Stimulated activated effector memory CD8-positive, alpha-beta T cell treated with anti-CD3 and anti-CD28 coated beads, Interleukin-12 subunit alpha, Interleukin-12 subunit beta, amount 100 ng/mL, for 72 hours (primary cell): ENCODE results near the gene SLC29A3.

ENCODE experiments used
- ATAC-seq: fragments of 150-1000 bp; cut with Tn5 transposase; 2 replicates; pipeline ENCODE4 v1.10.0; 2021
- DNase-seq, 2 donors: peaks; one replicate each; pipeline ENCODE4 v3.0.0; 2021 to 2022; ENCODE audit warnings: low spot score in 2 of 2
- H3K27ac Mint-ChIP-seq: one replicate; pipeline ENCODE4 v1.8.0; 2022; ENCODE audit warnings: mild to moderate bottlenecking, mixed read lengths
- H3K36me3 Mint-ChIP-seq: one replicate; pipeline ENCODE4 v1.8.0; 2022; ENCODE audit warnings: mild to moderate bottlenecking, mixed read lengths
- H3K4me1 Mint-ChIP-seq: one replicate; pipeline ENCODE4 v1.8.0; 2022; ENCODE audit warnings: mixed read lengths
- H3K4me3 Mint-ChIP-seq: one replicate; pipeline ENCODE4 v1.8.0; 2022; ENCODE audit warnings: mild to moderate bottlenecking, mixed read lengths
- H3K9me3 Mint-ChIP-seq: one replicate; pipeline ENCODE4 v1.8.0; 2022; ENCODE audit warnings: mixed read lengths

SLC29A3 gene

DNA sequence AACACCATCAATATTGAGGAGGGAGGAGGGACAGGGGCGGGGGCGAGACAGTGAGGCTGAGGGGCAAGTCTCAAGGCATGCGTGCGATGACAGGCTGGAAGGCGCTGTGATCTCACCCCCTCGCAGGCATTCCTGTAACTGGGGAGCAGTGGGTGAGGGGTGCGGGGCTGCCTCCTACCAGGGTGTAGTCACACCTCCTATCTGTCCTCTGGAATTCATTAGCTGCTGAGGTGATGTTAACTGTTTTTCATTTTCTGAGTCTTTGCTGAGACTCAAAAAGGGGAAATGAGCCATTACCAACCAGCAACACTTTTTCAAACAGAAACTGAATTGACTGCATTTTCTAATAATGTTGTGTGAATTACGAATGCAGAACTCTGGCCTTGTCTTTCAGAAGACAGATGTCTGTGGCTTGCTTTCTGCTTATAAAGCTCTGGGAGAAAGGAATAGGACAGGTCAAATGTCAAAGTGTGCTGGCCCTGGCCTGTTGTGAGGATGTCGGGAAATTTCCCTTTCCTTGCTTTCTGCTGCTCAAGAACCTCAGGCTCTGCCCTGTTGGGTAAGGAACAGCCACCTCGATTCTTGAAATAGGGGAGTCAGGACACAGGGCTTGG lies 53.9 kb downstream of the SLC29A3 start:
- DNase-seq (no peak), ATAC-seq (no peak)
- Mint-ChIP-seq H3K4me1 (peaks cover 6% of the 10 kb centered on the region), H3K4me3 (no peak overlapping the region), H3K36me3 (no peaks in the 10 kb centered on the region), H3K27ac (no peak overlapping the region), H3K9me3 (no peaks in the 10 kb centered on the region)

DNA sequence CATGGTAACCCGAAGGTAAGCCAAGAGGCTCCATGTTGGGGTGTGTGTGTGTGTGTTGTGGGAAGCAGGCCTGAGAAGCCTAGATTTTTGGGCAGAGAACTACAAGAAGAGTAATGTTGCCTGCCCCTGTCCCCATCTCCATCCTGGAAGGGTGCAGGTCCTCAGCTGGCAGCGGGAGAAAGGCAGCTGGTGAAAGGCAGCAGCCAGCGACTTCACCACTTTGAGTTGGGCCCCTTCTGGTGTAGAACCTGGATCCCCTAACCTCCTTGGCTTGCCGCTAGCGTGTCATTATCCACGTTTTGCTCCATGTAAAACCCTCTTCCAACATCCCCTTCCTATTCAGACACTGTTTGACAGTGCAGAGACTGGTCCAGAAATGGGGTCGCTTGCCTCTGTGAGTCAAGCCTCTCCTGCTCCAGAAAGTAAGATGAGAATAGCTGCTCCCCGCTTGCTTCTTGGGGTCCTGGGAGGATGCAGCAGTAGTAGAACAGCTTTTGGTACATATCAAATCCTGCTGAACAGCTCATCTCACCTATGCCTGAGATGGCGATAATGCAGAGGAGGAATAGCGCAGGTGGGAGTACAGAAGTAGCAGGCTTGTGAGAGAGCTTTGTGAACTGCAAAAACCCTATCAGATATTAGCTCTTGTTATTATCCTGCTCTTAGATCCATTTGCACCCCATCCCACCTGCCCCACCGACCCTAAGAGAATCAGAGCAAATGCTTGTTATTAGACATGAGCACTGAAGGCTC lies 55.6 kb downstream of the SLC29A3 start:
- Mint-ChIP-seq H3K4me3 (no peak overlapping the region), H3K36me3 (no peaks in the 10 kb centered on the region), H3K4me1 (peaks cover 6% of the 10 kb centered on the region), H3K9me3 (no peaks in the 10 kb centered on the region), H3K27ac (no peak overlapping the region)
- no peak for DNase-seq
- no peak for ATAC-seq

DNA sequence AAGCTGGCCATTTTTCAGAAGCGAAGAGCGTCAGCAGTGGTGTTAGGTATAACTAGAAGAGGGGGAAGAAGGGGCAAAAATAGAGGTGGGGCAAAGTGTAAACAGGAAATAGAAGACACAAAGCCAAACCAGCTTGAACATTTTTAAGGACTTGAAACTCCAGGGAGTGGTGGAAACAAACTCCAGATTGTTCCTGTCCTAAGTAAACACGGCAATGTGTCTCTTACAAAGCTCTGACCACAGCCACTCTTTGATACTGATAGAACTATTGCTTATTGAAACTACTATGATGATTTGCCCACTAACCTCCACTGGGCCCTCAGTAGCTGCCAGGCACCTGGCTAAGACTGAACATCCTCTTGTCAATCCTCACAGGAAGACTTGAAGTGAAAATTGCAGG lies 56.9 kb downstream of the SLC29A3 start:
- DNase-seq (no peak), ATAC-seq (no peak)
- no peaks in the 10 kb centered on the region for H3K36me3 Mint-ChIP-seq
- H3K9me3 Mint-ChIP-seq = no peaks in the 10 kb centered on the region
- H3K27ac Mint-ChIP-seq = no peak overlapping the region
- H3K4me3 Mint-ChIP-seq = no peak overlapping the region
- H3K4me1 Mint-ChIP-seq = peaks cover 6% of the 10 kb centered on the region

DNA sequence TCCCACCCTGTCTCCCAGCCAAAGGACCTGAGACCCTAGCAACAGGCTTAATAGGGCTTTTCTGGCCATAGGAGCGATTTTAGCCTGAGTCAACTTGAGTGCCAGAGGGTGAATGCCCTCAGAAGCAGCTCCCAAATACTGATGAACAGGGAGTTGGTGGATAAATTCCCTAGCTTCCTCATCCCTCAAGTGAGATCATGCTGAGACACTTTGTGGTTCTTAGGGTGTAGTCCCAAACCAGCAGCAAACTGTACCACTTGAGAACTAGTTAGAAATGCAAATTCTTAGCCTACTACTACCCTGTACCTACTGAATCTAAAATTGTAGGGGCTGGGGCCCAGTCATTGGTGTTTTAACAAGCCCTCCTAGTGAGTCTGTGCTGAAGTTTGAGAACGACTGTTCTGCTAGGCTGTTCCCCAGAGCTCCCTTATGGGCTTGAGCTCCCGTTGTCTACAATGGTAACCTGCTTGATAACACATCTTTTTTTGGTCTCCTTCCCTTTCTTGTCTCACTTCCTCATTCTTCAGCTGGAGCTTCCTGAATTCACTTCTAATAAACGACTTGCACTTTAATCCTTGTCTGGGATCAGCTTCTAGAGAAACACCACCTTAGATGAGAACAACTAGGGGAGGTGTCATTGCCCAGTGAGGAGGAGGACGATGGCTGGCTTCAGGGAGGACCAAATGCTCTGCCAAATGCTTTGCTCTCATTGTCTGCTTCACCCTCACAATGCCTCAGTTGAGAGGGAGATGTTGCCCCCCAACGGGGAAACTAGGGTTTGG lies 59.5 kb downstream of the SLC29A3 start:
- Mint-ChIP-seq H3K4me1 (peaks cover 6% of the 10 kb centered on the region), H3K9me3 (no peaks in the 10 kb centered on the region), H3K36me3 (no peaks in the 10 kb centered on the region), H3K4me3 (no peak overlapping the region), H3K27ac (no peak overlapping the region)
- DNase-seq = no peak
- ATAC-seq = no peak

DNA sequence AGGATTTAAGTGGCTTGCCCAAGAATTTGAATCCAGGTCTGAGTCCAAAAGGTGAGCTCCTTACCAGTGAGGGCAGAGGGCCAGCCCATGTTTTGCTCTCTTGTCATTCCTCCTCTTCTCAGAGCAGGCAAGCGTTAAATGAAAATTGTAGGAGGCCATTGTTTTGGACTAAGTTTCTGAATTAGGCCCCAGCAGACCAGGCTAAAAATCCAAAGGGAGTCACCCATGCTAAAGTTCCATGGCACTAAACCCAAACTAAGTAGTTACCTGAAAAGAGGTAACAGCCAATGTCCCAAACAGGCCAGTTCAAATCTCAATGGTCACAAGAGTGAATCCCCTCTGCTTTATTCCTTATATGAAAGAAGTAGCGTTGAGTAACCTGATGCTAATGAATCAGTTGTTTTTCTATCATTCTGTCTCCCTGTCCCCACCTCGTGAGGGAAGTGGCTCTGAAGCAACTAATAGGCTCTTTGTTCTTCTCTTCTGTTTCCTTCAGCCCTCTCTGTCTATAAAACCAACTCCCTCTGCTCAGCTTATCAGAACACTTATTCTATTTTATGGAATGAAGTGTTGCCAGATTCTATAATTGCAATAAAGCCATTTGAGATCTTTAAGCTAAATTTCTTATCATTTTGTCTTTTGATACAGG lies 60.2 kb downstream of the SLC29A3 start:
- Mint-ChIP-seq H3K9me3 (no peaks in the 10 kb centered on the region), H3K36me3 (no peaks in the 10 kb centered on the region), H3K27ac (no peak overlapping the region), H3K4me3 (no peak overlapping the region), H3K4me1 (peaks cover 6% of the 10 kb centered on the region)
- DNase-seq (no peak), ATAC-seq (no peak)

DNA sequence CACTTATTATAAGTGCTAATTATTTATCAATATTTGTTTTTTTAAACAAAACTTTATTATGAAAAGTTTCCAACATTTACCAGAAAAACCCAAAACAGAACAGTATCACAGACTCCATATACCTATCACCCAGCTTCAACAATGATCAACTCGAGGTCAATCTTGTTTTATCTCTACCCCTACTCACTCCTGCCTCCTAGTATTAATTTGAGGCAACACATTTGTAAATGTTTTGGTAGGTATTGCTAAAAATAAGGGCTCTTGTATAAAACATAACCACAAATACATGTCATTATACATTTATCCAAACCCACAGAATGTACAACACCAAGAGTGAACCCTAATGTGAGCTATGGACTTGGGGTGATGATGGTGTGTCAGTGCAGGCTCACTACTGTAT lies 61.8 kb downstream of the SLC29A3 start:
- H3K27ac Mint-ChIP-seq = no peak overlapping the region
- ATAC-seq (no peak), DNase-seq (no peak)
- peaks cover 6% of the 10 kb centered on the region for H3K4me1 Mint-ChIP-seq
- H3K4me3 Mint-ChIP-seq = no peak overlapping the region
- no peaks in the 10 kb centered on the region for H3K36me3 Mint-ChIP-seq
- H3K9me3 Mint-ChIP-seq = no peaks in the 10 kb centered on the region

DNA sequence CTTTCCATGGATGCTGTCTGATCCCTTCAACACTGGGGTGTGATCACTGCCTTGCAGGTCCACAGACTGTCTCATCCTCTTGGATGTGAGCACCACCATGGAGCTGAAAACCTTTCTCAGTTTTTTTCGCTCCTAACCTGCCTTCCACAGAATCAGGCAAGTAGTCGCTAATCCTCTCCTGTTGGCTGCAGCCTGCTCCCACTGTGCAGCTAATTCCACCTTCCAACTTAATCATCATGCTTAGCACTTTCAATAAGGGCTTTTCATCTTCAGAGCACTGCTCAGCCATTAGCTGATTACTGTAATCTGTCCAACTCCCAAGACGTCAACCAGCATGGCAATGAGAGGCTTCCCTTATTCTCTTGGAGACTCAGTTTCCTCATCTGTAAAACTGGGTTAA lies 62.6 kb downstream of the SLC29A3 start:
- H3K4me1 Mint-ChIP-seq = peaks cover 6% of the 10 kb centered on the region
- no peak overlapping the region for H3K27ac Mint-ChIP-seq
- DNase-seq (no peak), ATAC-seq (no peak)
- H3K9me3 Mint-ChIP-seq = no peaks in the 10 kb centered on the region
- no peaks in the 10 kb centered on the region for H3K36me3 Mint-ChIP-seq
- no peak overlapping the region for H3K4me3 Mint-ChIP-seq

DNA sequence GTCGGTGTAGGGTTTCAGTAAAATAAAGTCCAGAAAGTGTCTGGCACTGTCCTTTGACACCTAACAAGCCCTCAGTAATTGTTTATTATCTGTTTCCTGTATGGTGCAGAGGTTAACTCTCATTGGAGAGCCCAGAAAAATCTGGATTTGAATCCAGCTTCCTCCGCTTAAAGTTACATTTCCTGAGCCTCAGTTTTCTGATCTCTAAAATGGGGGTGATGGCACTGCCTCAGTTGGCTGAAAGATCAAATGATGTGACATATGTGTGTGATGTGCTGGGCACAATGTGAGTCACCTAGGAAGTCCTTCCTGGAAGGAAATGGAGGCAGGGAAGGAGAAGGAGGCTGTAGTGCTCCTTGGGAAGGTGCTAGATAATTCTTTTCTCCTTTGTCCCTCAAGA lies 63.0 kb downstream of the SLC29A3 start:
- Mint-ChIP-seq H3K27ac (no peak overlapping the region), H3K4me3 (no peak overlapping the region), H3K36me3 (no peaks in the 10 kb centered on the region), H3K9me3 (no peaks in the 10 kb centered on the region), H3K4me1 (peaks cover 6% of the 10 kb centered on the region)
- no peak for DNase-seq
- ATAC-seq = no peak

DNA sequence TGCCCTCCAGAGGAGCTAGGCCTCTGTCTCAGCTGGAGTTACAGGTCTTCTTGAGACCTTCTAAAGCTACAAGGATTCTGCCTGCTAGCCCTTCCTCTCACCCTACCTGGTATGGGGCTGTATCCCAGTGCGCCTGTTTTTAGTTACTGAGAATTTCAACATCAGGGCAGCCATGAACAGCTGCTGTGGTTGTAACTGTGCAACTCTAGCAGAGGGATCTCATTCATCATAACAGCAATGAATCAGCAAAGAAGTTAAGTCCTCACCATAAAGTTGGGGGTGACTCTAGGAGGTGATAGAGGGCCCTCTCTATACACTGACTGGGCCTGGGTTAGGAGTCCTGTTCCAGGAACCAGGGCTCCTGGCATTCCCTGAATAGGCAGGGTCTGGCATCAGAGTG lies 63.7 kb downstream of the SLC29A3 start:
- Mint-ChIP-seq H3K27ac (peak overlapping the region; percentile 54), H3K4me1 (peaks cover under 1% of the 10 kb centered on the region), H3K9me3 (no peaks in the 10 kb centered on the region), H3K4me3 (no peak overlapping the region), H3K36me3 (no peaks in the 10 kb centered on the region)
- ATAC-seq (no peak), DNase-seq (no peak)

DNA sequence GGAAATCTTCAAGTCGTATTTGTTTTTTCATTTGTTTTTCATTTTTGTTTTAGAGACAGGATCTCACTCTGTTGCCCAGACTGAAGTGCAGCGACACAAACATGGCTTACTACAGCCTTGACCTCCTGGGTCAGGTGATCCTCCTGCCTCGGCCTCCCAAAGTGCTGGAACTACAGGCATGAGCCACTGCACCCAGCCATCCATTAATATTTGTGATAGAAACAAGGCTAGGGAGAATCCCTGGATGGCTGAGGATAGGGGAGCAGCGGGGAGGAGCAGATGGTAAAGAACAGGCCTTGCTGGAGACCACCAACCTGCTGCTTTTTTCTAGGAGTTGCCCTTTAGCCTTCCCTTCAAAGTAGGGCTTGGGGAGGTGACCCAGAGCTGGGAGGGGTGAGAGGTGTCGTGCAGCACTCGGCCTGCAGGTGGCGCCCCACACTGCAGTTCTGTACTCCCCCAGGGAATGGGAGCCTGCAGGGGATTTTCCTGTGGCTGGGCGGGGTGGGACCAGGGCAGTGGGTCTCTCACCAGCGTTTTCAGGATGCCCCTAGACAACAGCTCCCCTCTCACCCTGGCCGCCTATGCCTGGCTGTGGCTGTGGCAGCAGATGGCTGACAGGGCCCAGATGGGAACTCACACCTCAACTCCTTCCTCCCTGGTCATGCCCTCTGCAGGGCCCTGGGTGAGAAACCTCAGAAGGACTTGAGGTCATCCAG lies 65.1 kb downstream of the SLC29A3 start:
- DNase-seq (peak; percentile 79 to 90), ATAC-seq (peak; percentile 83)
- Mint-ChIP-seq H3K4me1 (no peaks in the 10 kb centered on the region), H3K9me3 (no peaks in the 10 kb centered on the region), H3K27ac (no peak overlapping the region), H3K36me3 (no peaks in the 10 kb centered on the region), H3K4me3 (no peak overlapping the region)

DNA sequence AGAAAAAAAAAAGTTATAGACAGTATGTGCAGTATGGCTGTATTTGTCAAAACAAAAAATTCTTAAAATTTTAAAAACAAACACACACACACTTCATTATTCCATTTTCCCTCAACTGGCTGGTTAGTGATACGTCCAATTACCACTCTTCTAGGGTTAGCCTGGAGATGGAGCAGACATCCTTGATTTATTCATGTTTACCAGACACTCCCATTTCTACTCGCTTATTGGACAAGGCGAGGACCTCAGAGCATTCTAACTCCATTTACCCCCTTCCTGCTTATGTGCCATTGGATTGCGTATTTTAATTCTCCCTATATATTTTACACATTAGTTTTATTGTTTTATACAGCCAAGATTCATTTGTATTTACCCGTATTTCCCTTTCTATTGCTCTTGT lies 69.1 kb downstream of the SLC29A3 start:
- DNase-seq (no peak), ATAC-seq (no peak)
- Mint-ChIP-seq H3K36me3 (no peaks in the 10 kb centered on the region), H3K4me3 (no peak overlapping the region), H3K9me3 (no peaks in the 10 kb centered on the region), H3K27ac (no peak overlapping the region), H3K4me1 (no peaks in the 10 kb centered on the region)

DNA sequence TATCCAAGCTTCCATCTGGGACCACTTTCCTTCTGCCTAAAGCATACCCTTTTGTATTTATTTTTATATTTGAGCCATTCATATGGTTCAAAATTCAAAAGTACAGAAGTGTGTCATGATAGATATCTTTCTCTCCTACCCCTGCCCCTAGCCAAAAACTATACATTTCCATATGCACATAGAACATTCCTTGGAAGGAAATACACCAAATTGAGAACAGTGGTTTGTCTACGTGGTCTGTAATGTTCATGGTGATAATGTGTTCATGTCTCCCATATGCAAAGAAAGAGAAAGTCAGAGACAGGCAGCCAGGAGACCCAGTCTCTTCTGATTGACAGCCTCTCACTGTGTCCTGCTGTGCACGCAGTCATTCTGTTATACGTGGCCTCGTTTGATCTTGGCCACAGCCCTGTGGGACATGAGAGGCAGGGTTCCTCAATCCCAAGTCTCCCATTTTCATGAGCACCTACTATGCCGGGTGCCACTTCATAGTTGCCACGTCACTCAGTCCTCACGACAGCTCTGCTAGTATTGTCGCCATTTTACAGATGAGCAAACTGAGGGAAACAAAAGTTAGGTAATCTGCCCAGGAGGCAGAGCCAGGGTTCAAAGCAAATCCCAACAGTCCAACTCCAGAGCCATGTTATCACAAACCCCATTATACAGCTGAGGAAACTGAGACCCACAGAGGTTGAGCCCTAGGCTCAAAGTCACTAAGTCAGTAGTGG lies 69.7 kb downstream of the SLC29A3 start:
- no peaks in the 10 kb centered on the region for H3K9me3 Mint-ChIP-seq
- H3K27ac Mint-ChIP-seq = no peak overlapping the region
- no peak for ATAC-seq
- no peaks in the 10 kb centered on the region for H3K4me1 Mint-ChIP-seq
- H3K4me3 Mint-ChIP-seq = no peak overlapping the region
- no peak for DNase-seq
- no peaks in the 10 kb centered on the region for H3K36me3 Mint-ChIP-seq

DNA sequence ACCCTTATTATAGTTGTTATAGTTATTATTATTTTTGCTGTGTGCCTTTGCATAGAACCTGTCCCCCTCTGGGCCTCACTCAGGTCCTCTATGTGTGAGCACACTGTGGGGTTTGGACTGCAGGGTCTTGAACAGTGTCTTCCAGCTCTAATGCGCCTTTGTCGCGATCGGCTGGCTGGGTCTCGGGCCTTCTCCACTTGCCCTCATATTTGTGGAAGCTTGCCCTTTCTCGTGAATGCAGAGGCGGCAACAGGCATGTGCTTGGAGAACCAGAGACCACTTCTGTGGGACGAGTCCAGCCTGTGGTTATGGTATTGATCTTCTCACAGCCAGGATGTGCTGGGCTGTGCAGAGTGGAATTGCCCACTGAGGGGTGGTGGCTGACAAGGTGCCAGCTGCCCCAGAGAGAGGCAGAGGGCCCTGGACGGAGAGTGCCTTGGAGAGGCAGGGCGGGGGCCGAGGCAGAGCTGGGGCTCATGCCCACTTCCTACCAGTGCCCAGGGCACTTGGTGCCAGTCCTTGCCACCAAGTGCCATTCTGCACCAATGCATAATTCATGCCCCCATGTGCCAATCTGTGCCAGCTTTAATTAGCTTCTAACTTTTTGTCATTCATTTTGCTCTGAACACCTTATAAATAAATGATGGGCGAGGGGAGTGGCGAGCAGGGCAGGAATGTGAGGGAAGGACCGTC lies 70.9 kb downstream of the SLC29A3 start:
- H3K36me3 Mint-ChIP-seq = no peaks in the 10 kb centered on the region
- no peak overlapping the region for H3K27ac Mint-ChIP-seq
- ATAC-seq = no peak
- H3K4me3 Mint-ChIP-seq = no peak overlapping the region
- H3K4me1 Mint-ChIP-seq = no peaks in the 10 kb centered on the region
- no peak for DNase-seq
- H3K9me3 Mint-ChIP-seq = no peaks in the 10 kb centered on the region

DNA sequence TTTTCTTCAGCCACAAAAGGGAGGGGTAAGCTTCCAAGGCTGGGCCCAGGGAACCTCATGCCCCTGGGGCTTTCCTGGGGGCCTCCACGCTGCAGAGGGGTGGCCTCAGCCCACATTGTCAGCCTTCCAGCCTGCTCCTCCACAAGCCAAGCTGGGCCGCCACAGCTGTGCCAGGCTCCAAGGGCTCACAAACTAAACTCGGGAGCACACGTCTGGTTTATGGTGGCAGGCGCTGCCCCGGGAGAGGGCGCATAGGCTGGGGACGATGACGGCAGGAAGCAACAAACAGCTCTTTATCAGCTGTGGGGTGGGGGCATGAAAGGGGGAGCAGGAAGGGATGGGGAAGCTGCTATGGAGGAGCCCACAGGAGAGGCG lies 71.4 kb downstream of the SLC29A3 start:
- no peak overlapping the region for H3K4me3 Mint-ChIP-seq
- no peak overlapping the region for H3K27ac Mint-ChIP-seq
- no peaks in the 10 kb centered on the region for H3K4me1 Mint-ChIP-seq
- ATAC-seq (no peak), DNase-seq (no peak)
- no peaks in the 10 kb centered on the region for H3K9me3 Mint-ChIP-seq
- H3K36me3 Mint-ChIP-seq = no peaks in the 10 kb centered on the region
